NCI-H1436 treated with DMSO at 0.1 percent for 48 hours (cell line): ENCODE results near the gene KASH5.

Experiments
- DNase-seq: peaks from one replicate; lab custom pipeline; 2025; lab: John Stamatoyannopoulos, UW

KASH5 gene

DNA sequence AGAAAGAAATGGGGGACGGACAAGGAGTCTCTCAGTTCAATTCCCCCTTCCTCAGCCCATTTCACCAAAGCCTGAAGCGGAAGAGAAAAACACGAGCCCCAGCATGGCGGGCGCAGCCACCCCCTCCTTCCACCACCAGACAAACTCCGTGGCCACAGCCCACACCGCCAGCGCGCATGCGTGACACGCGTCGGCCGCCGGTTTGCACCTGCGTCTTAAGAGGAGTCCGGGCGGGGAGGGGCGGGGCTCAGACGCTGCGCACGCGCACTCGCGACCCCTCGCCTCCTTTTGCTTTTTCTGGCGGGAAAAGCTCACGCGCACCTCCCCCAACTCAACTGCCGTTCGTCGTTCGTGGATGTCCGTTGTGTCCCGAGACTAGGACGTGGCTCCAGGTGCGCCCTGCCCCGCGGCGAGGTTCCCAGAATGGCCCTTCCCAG lies at the start of gene KASH5:
Gene KASH5 (plus strand): TSS at position 314 of the 437 bp plus-strand sequence. CDS start 2,635 bp downstream, outside the sequence.
- DNase-seq: no peak

GRCh38 chr19:49338691-49339300 lies 49.3 kb upstream of the KASH5 start:
- no peak for DNase-seq

DNA sequence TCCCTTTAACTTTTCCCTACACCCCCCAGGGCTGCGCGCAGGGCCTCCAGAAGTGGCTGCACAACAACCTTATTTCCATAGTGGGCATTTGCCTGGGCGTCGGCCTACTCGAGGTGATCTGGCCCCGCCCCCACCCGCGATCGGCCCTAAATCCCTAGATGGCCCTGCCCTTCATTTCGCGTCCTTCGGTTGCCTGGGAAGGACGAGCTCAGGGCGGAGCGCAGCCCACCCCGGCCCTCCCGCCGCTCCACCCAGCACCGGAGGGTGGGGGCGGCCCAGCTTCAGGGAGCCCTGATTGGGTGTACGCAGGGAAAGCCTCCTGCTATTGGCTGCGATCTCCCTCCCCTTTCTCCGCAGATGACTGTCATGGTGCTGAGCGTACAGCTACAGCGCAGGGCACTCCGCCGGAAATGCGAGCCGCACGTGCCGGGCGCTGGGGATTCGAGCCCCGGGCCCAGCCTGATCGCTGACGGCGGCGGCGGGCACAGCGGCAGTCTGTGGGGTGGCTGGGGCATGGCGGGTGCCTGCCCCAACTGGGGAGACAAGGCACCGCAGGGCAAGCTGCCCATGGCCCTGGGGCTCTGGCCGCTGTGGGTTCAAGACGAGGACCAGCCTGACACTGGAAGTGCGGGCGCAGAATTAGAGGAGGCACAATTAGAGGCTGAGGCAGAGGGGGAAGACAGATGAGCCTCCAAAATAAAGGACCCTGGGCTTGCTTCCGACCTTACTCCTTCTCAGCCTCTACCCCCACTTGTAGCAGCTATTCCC lies 48.6 kb upstream of the KASH5 start:
- no peak for DNase-seq

DNA sequence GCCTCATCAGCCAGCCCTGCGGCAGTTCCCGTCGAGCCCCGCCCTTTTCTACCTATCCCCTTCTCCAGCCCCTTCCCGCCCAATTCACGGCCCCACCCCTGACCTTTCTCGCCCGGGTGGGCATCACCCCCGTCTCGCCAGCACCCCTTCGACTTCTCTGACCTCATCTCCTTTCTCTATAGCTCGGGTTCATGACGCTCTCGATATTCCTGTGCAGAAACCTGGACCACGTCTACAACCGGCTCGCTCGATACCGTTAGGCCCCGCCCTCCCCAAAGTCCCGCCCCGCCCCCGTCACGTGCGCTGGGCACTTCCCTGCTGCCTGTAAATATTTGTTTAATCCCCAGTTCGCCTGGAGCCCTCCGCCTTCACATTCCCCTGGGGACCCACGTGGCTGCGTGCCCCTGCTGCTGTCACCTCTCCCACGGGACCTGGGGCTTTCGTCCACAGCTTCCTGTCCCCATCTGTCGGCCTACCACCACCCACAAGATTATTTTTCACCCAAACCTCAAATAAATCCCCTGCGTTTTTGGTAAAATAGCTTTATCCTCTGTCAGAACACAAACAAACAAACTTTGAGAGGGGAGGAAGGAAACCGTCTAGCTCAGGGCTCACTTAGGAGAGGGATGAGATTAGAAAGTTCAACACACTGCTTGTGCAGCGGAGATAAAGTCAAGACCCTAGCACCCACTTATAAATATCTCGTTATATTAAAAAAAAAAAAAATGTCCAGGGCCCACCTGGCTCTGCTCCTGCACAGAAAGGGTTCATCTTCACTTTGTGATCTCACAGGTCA lies 47.8 kb upstream of the KASH5 start:
- peak; percentile 86 for DNase-seq

DNA sequence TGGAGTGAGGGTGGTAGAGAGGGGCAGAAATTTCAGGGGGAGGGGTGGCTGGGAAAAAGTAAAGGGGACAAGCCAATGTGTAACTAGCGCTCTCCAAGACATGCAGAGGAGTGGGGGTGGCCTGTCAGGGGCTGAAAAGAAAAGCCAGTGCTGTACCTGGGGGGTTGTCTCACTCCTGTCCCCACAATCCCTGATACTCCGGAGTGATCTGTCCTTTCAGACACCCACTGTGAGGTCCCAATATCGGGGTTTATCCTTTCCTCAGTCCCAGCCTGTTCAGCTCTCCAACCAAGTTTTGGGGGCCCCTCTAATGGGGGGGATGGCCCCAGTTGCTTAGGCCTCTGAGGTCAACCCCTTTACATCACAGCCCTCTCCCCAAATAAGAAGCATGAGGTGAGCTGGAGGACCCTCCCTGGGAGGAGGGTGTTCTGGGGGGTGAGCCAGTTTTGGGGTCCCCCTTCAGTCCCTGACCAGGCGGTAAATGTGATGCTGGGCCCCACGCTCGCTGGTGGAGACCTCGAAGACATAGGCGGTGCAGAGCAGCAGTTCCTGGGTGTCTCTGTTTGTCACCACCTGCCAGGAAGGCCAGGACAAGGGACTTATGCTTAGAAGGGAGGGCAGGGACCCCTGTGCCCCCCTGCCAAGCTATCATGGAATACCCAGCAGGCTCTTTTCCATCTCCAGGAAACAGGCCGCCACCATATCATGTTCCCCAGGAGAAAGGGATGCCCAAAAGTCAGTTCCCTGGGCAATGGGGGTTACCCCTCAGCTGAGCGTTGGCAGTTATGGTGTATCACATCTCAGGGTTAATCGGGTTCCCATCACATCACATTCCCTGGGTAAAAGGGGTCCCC lies 47.0 kb upstream of the KASH5 start:
- no peak for DNase-seq

- no peak for DNase-seq
Measured at GRCh38 chr19:49342291-49342721, 45.7 kb upstream of the KASH5 start.

DNA sequence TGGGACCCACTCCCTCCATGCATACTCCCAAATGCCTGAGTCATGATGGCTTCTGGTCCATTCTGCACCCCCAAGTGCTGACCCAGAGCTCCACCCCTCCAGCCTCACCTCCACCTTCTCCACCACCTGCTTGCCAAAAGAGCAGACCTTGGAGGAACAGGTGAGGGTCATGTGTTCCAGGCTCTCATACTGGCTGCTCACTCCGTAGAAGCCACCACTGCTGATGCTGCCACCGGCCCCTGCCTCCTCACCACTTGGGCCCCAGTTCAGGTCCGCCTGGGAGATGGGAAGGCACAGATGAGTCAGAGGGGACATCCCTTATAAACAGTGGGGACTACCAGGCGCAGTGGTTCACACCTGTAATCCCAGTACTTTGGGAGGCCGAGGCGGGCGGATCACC lies 44.9 kb upstream of the KASH5 start:
- DNase-seq: no peak

DNA sequence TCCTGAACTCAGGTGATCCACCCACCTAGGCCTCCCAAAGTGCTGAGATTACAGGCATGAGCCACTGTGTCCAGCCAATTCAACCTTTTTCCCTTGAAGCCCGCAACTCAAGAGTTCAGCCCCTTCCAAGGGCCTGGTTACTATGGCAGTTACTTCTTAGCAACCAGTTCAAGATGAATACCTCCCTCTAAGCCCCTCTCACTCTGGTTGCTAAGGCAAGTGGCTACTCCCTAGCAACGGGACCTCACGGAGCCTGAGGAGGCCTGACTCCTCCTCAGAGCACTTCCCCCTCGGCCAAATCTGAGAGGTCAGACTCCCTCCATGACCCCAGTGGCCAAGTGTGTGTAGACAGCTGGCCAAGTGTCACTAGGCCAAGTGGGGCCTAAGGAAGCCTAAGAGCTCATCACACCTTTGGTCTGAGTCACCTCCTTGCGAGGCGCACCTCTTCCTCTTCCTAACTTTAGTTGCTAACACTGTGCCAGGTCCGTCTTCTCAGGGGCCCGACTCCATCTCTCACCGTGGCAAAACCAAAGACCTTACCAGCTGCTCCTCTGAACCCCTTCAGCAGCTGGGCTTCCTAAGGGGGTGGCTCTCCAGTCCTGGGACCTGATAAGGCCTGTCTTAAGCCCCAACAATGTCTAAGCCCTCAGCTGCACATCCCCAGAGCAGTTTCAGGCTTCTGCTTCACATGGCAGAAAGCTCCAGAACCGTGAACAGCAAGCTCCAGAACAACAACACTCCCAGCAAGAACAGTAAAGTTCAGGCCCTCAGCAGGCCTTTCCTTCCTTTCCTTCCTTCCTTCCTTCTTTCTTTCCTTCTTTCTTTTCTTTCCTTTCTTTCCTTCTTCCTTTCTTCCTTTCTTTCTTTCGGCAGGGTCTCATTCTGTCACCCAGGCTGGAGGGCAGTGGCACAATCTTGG lies 43.3 kb upstream of the KASH5 start:
- no peak for DNase-seq

GRCh38 chr19:49347191-49347590 lies 40.9 kb upstream of the KASH5 start:
- no peak for DNase-seq

- DNase-seq: no peak
Measured at GRCh38 chr19:49347835-49348234, 40.2 kb upstream of the KASH5 start.

DNA sequence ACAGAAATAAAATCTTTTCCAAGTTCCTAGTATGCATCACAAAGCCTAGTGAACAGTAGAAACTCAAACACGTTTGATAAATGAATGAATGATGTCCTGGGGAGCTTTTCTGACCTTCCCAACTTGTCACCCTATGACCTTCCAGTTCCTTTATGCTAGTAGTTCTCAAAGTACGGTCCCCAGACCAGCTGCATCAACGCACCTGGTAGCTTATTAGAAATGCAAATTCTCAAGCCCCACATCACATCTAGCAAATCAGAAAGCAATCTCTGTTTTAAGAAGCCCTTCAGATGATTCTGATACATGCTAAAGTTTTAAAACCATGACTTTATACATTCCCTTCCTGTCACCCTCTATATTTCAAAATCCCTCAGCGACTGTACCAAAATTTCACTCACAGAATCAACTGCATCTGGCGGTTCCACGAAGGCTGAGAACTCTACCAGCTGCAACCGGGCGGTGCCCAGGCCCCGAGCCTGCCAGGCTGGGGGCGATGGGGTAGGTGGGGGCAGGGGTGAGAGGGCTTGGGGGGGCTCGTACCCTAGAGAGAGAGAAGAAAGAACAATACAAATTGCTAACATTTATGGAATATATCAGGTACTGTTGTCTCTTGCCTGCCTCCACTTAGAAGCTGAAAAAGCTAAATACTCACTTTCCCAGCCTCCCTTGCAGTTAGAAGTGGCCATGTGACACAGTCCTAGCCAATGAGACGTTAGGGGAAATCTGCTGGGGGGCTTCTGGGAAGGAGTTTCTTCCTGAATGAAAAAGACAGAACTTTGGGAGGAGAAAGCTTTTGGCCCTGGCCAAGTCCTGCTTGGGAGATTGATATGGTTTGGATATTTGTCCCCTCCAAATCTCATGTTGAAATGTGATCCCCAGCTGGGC lies 39.5 kb upstream of the KASH5 start:
- DNase-seq: no peak

DNA sequence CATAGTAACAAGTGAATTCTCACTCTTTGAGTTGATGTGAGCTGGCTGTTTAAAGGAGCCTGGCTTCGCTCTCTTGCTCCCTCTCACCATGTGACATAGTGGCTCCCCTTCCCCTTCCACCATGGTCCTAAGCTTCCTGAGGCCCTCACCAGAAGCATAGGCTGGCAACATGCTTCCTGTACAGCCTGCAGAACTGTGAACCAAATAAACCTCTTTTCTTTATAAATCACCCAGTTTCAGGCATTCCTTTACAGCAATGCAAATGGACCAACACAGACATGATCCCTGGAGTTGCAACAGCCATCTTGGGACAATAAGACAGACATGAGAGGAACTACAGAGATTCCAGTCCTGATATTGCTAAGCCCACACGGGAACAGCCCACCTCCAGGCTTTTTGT lies 38.5 kb upstream of the KASH5 start:
- DNase-seq: no peak

DNA sequence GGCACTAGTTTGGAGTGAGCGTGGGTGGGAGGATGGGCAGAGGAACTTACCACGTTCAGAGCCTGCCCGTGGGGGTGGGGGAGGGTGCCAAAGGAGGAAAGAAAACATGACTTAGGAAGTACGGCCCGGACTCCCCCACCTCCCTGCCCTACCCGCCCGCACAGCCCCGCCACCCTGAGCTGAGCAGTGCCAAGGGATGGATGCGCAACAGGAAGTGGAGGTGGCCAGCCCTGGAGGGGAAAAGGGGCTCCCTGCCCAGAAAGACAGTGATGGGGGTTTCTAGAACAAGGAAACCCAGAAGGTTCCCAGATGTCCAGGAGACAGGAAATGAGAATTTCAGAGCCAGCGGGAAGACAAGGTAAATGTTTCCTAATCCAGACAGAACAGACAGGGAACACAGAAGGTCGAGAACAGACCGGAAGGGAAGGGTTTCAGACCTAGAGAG lies 32.1 kb upstream of the KASH5 start:
- no peak for DNase-seq

DNA sequence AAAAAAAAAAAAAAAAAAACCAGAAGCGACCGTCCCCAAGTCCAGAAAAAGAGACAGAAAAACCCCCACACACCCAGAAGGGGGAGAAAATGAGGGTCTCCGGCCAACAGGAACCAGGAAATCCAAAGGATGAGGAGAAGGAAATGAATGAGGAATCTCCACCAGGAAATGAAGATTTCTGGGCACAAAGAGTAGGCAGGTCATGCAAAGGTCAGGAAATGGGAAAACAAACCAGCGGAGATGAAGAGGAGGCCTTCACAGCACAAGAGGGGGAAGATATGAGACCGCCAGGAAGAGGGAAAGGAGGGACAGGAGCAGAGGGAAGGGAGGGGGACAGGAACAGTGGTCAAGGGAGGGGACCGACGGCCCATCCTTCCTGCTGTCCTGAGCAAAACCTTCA lies 31.7 kb upstream of the KASH5 start:
- no peak for DNase-seq

DNA sequence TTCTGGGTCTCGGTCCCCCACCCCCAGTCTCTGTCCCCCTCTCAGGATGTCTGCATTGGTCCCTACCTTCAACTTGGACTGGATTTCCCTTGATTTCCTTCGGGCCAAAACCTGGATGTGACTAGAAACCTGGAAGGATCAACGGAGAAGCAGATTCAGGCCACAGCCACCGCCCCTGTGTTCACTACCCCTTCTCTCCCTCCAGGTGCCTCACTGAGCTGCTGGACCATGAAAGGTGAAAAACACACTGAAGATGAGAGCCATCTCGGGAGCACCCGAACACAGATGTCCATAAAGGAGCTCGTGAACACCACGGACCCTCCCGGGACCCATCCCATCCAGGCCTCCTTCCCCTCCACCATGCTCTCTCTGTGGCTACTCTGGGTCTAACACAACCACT lies 30.9 kb upstream of the KASH5 start:
- DNase-seq: no peak

- no peak for DNase-seq
Measured at GRCh38 chr19:49359851-49360820, 27.9 kb upstream of the KASH5 start.

GRCh38 chr19:49361438-49362047 lies 26.5 kb upstream of the KASH5 start:
- DNase-seq: no peak
